Hematopoietic multipotent progenitor cell treated with erythropoietin and hydrocortisone succinate and interleukin-3 and kit ligand, for 15 days (in vitro differentiated cells): ENCODE data around the gene SLC25A5.
"Not testable (repeated sequence)": the region's sequence is repeated elsewhere in the genome, so short reads cannot be mapped to it uniquely, and the experiment has no call there.

ENCODE experiments used
- DNase-seq: peaks from one replicate; pipeline ENCODE4 v3.0.0-alpha.2; 2015; ENCODE audit warnings: low spot score

Gene SLC25A5

DNA sequence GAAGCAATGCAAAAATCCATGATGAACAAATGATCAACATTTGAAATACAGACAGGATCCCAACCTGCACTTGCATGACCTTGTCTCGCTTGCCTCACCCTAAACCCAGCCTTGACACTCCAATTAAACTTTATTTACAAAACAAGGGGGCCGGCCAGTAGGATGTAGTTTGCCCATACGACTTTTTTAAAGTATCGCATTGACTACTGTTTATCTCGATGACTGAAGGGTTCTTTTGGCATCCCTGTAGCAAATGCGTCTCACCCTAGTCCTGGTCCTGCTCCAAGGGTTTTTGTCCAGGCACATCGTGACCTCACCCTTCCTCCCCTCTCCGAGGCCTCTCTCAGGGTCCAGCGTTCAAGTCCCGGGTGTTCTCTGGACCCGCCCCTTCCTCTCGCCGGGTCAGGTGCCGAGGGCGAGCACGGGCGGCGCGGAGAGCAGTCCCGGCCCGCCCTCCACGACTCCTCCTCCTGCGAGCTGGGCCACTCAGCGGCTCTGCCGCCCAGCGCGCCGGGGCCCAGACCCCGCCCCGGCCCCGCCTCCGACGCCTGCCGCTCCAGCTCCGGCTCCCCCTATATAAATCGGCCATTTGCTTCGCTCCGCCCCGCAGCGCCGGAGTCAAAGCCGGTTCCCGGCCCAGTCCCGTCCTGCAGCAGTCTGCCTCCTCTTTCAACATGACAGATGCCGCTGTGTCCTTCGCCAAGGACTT is at the start of gene SLC25A5:
SLC25A5 (plus strand) TSS at position 603 of the 709 bp plus-strand sequence; CDS start at position 675, 72 bp downstream.
- peak; percentile 81 for DNase-seq

DNA sequence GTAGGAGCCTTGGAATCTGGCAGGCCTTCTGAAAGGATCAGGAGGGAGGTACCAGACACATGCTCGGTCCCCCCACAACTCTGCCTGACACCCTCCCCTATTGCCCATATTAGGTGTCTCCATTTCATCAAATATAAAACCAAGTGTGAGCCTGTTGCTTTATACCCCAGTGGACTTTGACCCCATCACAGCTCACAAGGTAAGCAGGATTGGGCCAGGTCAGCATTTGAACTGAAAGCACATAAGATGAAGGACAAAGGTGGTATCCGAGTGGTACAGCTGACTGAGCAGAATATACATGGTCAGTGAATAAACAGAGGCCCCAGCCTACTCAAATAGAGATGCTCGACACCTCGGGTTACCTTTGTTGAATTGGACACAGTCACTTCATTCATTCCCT is 49.1 kb upstream of the SLC25A5 start:
- no peak for DNase-seq

DNA sequence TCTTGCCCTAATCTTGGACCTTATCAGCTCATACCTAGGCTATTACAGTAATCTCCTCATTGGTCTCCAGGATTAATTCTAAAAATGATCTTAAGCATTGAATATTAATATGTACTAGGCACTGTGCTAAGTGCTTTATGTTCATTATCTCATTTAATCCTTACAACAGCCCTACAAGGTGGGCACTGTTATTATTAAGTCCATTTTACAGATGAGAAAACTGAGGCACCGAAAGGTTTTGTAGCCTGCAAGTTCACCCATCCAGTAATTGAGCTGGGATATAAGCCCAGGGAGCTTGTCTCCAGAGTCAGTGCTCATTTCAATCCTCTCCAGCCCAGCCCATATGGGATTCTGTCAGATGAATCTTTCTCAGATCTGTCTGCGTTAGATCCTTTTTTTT is 48.3 kb upstream of the SLC25A5 start:
- DNase-seq = no peak

DNA sequence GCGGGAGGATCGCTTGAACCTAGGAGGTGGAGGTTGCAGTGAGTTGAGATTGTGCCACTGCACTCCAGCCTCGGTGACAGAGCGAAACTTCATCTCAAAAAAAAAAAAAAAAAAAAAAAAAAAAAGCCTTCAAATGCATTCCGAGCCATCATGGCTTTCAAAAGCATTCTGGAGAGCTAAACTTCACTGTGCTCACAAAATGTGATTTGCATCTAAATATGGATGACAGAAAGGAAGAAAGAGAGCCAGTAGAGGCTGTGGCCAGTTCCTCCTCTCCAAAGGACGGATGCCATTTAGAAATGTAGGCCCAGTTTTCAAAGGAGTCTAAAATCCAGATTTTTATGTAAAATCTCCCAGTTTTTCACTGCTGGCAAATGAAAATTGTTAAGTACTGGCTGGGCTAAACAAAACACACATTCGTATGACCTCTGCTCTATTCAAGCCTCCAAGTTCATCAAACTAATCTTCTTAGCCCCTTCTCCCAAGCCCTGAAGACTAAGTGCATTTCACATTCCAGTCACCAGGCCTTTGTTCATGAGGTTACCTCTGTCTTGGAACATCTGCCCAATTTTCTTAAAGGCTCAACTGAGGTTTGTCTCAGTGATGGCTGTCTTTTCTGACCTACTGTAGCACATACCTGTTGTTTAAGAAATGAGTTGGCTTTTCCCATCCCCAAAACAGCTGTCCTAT is 47.1 kb upstream of the SLC25A5 start:
- no peak for DNase-seq

DNA sequence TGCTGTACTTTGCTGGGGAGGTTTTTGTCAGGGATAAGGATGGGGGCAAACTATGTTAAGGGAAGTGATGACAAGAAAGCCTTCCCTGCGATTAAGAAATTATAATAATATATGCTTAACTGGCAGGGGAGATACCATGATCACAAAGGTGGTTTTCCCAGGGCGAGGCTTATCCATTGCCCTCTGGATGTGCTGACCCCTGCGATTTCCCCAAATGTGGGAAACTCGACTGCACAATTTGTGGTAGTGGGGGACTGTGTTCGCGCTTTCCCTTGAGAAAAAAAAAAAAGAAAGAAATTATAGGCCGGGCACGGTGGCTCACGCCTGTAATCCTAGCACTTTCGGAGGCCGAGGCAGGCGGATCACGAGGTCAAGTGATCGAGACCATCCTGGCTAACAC is 44.6 kb upstream of the SLC25A5 start:
- DNase-seq = no peak

DNA sequence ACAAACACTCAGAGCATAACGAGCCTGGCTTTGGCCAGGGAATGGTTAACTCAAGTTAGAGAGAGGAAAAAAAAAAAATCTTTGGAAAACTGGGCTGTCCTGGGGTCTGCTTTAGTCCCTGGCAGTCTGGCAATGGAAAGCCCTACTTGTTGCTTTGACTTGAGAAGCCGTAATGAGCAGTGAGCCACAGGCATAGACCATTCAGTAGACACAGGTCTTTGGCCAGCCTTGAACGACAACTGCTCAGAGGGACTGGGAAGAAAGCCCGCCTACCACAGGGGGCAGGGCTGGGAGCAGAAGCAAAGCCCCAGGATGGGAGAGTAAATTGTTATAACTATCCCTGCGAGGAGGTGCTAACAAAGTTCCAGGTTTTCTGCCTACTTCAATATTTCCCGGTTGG is 43.2 kb upstream of the SLC25A5 start:
- no peak for DNase-seq

DNA sequence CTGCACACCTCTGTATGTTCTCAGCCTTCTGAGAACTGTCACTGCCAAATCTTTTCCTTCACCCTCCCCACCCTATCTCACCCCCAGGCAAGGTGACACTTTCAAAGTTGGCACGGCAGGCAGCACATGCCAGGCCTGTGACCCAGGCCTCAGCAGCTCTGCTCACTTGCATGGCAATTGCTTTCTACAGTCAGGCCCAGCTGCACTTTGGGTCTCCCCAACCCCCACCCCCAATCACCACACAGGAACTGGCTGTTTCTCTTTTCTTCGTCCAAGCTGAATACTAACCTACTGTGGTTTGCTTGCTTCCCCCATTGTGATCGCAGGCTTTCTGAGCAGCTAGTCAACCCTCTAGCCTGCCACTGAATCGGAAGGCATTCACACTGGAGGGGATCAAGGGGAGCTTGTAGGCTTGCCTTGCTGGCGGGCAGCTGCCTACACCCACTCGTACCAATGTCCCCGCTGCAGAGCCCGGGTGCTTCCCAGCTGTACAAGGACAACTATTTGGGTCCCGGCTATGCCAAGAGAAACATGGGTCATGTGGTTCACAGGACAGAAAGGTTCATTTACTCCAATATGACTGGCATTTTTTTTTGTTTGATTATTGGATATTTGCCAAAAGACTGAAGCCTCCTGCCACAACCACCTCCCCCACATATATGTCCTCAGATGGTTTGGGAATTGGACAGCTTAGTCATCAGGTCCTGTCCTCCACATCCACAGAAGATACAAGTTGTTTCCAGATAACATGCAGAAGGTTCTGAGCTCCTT is 41.0 kb upstream of the SLC25A5 start:
- DNase-seq = peak; percentile 4

DNA sequence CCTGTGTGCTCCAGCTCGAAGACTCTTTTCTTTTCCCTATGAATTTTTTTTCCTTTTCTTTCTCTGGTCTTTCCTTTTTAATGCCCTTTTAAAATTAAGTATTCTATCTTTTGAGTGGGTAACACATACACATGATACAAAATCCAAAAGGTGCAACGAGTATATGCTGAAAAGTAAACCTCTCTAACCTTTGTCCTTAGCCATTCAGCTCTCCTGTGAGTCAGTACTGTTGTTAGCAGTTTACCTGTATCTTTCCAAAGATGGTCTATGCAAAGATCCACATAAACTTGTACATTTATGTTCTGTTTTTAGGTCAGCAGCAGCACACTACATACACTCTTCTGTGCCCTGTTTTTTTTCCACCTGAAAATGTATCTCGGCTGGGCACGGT is 40.5 kb upstream of the SLC25A5 start:
- DNase-seq = no peak

DNA sequence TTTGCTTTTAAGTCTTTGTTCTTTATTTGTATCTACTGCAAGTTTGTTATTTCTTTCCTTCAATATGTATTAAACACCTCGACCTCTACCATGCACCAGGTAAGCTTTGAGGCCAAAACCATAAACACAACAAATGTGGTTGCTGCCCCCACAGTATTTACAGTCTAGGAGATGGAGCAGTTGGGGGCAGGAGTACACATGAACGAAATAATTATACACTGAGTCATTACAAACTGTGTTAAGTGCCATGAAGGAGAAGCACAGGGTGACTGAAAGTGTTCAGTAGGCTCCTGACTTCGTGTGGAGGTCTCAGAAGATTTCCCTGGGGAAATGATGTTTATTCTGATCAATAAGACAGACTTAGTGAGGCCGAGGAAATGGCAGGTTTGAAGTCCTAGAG is 38.8 kb upstream of the SLC25A5 start:
- DNase-seq = no peak

DNA sequence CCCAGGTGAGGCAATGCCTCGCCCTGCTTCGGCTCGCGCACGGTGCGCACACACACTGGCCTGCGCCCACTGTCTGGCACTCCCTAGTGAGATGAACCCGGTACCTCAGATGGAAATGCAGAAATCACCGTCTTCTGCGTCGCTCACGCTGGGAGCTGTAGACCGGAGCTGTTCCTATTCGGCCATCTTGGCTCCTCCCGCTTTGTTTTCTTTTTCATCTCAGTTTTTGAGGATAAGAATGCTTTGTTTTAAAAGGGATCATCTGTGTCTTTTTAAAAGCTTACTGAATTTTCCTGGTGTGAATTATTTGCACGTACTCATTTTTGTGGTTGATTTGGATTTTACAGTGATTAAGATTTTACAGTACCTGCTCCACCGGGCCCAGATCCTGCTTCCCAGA is 26.9 kb upstream of the SLC25A5 start:
- DNase-seq = not testable (repeated sequence)

DNA sequence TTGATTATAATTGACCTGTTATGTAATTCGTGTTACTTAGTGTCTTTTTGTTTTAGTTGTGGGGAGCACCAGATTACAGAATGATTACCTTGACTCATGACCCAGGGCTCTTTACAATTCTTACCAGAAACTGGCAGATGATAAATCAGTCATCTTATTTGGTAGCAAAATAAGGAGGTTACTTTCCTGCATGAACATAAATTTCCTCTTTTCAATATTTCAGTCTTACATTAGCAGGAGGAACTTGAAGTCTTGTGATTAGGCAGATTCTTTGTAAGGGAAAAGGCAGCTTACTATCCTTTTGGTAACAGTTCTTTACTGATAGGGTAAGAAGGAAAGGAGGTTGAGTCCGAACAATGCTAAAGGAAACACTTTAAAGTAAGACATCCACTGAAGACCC is 26.0 kb upstream of the SLC25A5 start:
- DNase-seq = no peak

DNA sequence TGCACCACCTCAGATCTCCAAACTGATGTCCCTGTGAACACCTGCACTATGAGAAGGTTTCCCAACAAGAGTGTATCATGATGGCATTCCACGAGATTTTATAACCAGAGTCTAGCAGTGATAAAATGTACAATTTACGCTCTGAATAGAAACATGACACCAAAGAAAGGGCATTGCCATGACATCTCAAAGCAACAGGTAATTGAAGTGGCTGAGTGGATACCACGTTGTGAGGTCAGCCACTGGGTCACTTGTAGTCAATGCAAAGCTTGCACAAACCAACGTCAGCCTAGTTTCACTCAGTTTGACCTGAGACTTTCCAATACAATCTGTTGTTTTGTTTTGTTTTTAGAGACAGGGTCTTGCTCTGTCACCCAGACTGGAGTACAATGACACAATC is 15.0 kb upstream of the SLC25A5 start:
- no peak for DNase-seq

DNA sequence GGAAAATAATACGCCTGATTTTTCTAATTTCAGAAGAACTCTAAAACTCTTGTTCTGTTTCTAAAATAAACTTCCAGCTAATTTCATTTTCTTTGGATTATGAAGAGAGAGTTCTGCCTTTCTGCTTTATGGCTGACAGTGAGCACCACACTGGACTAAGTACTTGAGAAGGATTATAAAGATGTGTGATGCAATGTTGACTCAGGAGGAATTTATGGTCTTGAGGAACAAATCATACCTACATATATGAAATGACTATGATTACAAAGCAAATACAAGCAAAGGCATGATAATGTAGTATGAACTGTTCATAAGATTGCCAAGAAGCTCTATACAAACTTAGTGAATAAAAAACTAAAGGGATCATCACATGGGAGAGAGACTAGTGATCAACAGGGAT is 13.0 kb upstream of the SLC25A5 start:
- DNase-seq = no peak

DNA sequence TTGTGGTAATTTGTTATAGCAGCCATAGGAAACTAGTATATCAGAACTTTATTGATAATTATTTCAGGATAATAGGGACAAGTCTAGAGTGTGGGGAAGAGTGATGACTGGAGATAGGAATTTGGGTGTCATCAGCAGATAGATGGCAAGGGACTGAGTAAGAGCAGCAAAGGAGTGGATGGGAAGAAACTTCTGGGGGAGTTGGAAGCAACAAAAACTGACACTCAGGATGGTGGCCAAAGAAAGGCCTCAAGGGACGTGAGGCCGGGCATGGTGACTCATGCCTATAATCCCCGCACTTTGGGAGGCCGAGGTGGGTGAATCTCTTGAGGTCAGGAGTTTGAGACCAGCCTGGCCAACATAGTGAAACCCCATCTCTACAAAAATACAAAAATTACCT is 9.1 kb upstream of the SLC25A5 start:
- no peak for DNase-seq

DNA sequence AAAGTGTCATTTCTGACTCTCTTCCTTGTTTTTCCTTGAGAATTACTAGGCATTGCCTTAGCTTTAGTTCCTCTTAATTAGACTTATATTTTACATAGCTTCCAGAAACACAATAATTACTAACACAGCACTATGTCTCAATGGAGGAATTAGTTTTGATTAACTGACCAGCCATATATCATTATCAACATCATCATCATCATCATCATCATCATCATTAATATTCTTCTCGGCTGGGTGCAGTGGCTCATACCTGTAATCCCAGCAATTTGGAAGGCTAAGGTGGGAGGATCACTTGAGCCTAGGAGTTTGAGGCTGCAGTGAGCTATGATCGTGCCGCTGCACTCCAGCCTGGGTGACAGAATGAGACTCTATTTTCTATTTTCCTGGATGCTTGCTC is 2.7 kb upstream of the SLC25A5 start:
- DNase-seq = no peak

DNA sequence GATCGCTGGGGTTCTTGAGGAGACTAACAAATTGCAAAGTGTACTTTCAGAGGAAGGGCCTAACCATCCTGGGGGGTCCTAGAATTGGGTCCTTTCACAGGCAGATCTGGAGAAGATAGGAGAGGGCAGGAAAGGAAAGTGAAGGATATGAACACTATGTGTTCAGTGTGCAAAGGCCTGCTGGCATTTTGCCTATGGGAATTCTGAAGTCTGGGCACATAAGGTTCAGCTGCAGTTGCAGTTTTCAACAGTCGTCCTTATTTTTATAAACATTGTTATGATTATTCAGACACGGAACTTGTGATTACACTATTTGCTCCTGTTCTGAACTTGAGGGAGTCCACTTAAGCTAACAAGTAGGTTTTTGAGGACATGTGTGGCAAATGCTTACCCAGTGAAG is 1.3 kb upstream of the SLC25A5 start:
- no peak for DNase-seq

DNA sequence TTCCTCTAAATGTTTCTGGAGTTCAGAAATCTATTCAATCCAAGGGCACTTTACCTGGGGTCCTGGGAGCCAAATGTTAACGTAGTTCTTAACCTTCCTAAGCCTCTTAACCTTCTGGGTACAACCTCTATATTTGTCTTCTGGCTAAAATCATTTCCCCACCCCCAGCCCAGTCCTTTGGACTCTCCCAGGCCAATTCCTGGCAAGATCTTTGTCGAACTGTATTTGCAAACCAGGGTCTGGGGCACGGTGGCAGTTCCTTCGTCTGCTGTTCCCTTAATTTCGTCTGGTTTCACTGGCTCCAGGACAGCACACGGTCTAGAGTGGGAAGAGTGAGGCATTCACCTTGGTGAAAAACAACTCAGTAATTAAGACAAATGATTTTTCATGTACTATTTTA is 811 bp upstream of the SLC25A5 start:
- DNase-seq = no peak

DNA sequence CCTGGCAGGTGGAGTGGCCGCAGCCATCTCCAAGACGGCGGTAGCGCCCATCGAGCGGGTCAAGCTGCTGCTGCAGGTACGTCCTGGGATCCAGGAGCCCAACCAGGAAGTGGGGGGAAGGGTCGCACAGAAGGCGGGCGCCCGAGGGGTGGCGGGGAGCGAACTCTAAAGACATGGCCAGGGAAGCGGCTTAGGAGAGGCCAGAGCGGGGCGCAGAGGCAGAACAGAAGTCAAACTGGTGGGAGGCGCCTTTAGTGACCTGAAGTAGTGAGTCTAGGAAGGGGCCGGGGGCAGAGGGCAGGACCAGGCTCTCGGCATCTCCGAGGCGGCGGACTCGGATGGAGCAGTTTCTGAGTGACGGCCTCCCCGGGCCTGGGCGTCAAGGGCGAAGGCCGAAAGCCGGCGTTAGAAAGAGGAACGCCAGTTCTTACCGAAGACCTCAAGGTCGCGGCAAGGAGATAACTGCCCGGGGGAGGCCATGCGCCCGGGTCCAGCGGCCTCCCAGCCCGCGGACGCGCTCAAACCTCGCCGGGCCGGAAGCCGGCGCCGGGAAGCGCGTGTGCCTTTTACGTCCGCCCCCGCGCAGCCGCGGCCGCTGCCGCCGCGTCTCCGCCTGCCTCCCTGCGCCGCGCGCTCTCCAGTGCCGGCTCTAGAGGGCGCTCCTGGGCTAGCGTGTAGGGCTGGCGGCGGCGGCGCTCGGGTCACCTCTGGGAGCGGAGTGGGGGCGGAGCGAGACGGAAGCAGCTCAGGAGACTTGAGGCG is 488 bp downstream of the SLC25A5 start:
- DNase-seq = peak; percentile 86

DNA sequence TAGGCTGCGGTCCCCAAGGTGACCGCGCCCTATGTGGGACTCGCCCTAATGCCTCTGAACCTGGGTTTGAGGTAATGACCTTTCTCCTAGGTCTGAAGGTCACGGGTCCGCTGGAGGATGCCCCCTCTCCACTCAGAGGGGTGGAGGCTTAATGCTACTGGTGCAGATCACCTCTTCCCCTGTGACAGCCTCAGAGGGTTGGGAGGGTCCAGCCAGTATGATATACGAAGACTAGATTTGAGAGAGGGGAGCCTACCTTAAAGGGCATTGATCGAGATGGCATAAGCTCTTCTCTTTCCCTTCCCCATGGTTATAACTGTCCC is 1.0 kb downstream of the SLC25A5 start:
- DNase-seq = no peak

DNA sequence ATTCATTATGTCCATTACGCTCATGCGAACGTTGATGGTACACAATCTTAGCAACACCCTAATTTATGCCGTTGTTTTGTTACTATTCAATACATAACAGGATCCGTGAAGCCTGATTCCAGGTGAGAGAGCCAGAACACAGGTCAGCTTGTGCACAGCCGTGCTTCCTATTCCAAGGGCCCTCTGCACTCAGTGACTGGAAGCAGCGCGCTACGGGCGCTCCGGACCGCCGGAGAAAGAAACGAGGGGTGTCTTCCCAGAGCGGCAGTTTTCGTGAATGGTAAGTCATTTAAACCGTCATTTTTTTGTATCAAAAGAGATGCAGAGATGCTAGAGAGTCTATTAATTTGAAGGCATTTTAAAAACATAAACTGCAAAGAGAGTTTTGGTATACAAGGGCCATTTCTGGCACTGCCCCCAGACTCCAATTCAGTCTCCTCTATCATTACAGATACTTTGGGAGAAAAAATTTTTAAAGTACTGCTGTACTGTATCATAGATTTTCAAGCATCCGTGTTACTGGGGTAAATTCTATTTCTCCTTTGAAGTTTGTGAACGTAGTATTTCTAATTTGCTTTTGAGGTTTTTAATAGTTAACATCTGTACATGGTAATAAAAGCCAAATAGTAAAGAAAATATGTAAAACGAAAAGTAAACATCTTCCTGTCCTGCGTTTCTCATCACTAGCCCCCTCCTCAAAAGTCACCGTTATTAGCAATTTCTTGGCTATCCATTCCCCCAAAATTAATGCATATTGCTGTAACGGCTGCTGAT is 6.6 kb downstream of the SLC25A5 start:
- DNase-seq = no peak

DNA sequence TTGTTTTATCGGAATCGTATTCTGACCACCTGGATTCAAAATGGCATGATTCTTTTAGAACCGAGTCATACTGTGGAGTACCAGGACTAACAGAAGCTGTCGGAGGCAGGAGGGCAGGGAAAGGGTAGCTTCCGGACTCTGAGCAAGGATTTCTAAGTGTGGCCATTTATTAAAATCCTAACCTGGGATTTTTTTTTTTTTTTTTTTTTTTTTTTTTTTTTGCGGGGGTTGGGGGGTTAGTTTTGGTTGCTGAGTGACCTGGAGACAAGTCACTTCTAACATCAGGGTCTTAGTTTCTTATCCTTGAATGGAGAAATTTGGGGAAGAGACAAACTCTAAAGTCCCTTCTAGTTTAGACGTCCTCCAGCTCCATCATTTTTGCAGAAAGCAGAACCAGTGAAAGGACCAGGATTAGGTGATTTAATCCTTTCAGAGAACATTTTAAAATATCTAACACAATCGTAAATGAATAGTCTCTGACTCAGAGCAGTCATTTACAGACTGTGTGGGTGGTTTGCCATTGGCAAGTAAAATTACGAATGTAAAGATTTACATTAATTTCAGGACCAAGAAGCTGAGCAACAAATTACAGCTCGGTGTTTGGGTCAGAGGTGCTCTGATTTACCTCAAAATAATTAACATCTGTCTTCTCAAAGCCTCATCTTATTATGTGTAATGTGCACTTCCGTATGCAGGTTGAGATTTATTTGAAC is 7.3 kb downstream of the SLC25A5 start:
- DNase-seq = no peak
